Measurements from ENCODE around the gene B4GALT2. TPM values are rescaled to one million over a fixed set of nuclear protein-coding genes. Genes with fewer than 3 reads are reported as not detected.

The B4GALT2 gene
- total RNA-seq, 6 experiments from 2014 or later = 87.8 to 107 (median 98.8) TPM

- H3K36me3 Mint-ChIP-seq (ENCODE audit: low read depth) = no peaks in the 10 kb centered on the region
Observed at GRCh38 chr1:43936431-43937151, 42.4 kb upstream of the B4GALT2 start.

GRCh38 chr1:43937179-43937865 lies 41.7 kb upstream of the B4GALT2 start:
- Mint-ChIP-seq H3K27me3 (ENCODE audit: insufficient read depth) (peaks cover 3% of the 10 kb centered on the region; the same call in 1 of the 2 replicates), H3K4me1 (ENCODE audit: low read depth) (peaks cover 22% of the 10 kb centered on the region), H3K27ac (no peak overlapping the region), H3K36me3 (ENCODE audit: low read depth) (no peaks in the 10 kb centered on the region), H3K4me3 (no peak overlapping the region), H3K9me3 (no peaks in the 10 kb centered on the region)
- DNase-seq = no peak
- TF ChIP-seq CTCF (IDR thresholded peaks at IDR 0.05) = no peak

More at GRCh38 chr1:43936431-43937151, 42.4 kb upstream of the B4GALT2 start:
- Mint-ChIP-seq H3K4me3 (peak overlapping the region; percentile 25; the same call in 1 of the 2 replicates), H3K27ac (no peak overlapping the region), H3K9me3 (no peaks in the 10 kb centered on the region), H3K27me3 (ENCODE audit: insufficient read depth) (peaks cover 3% of the 10 kb centered on the region; the same call in 1 of the 2 replicates), H3K4me1 (ENCODE audit: low read depth) (peaks cover 23% of the 10 kb centered on the region)
- peak; percentile 7; the same call in 1 of the 2 replicates for TF ChIP-seq CTCF (IDR thresholded peaks at IDR 0.05)
- no peak for DNase-seq

- no peak for DNase-seq
- Mint-ChIP-seq H3K4me3 (no peak overlapping the region), H3K27ac (no peak overlapping the region), H3K36me3 (ENCODE audit: low read depth) (no peaks in the 10 kb centered on the region), H3K9me3 (no peaks in the 10 kb centered on the region), H3K4me1 (ENCODE audit: low read depth) (peaks cover 12% of the 10 kb centered on the region), H3K27me3 (ENCODE audit: insufficient read depth) (peaks cover 3% of the 10 kb centered on the region; the same call in 1 of the 2 replicates)
- TF ChIP-seq CTCF (IDR thresholded peaks at IDR 0.05) = no peak
Observed at GRCh38 chr1:43938383-43938782, 40.6 kb upstream of the B4GALT2 start.

- TF ChIP-seq CTCF (IDR thresholded peaks at IDR 0.05) = no peak
- peaks cover 3% of the 10 kb centered on the region; the same call in 1 of the 2 replicates for H3K27me3 Mint-ChIP-seq (ENCODE audit: insufficient read depth)
Observed at GRCh38 chr1:43938892-43939587, 40.0 kb upstream of the B4GALT2 start.

GRCh38 chr1:43942411-43942810 lies 36.6 kb upstream of the B4GALT2 start:
- Mint-ChIP-seq H3K36me3 (ENCODE audit: low read depth) (no peaks in the 10 kb centered on the region), H3K27ac (no peak overlapping the region), H3K27me3 (ENCODE audit: insufficient read depth) (peaks cover 3% of the 10 kb centered on the region; the same call in 1 of the 2 replicates), H3K9me3 (no peaks in the 10 kb centered on the region), H3K4me1 (ENCODE audit: low read depth) (peaks cover 19% of the 10 kb centered on the region), H3K4me3 (no peak overlapping the region)
- no peak for DNase-seq
- TF ChIP-seq CTCF (IDR thresholded peaks at IDR 0.05) = no peak

More at GRCh38 chr1:43938892-43939587, 40.0 kb upstream of the B4GALT2 start:
- no peak for DNase-seq
- no peak overlapping the region for H3K27ac Mint-ChIP-seq
- H3K4me3 Mint-ChIP-seq = no peak overlapping the region
- H3K9me3 Mint-ChIP-seq = no peaks in the 10 kb centered on the region
- no peaks in the 10 kb centered on the region for H3K36me3 Mint-ChIP-seq (ENCODE audit: low read depth)
- H3K4me1 Mint-ChIP-seq (ENCODE audit: low read depth) = peaks cover 7% of the 10 kb centered on the region

Data from HFFc6 (cell line).